Measurements from ENCODE around the gene C19orf47.

The C19orf47 gene

GRCh38 chr19:40280608-40281221, 67.5 kb downstream of the C19orf47 start:
- DNase-seq: no peak

GRCh38 chr19:40279761-40280607, 68.2 kb downstream of the C19orf47 start:
- DNase-seq: no peak

- DNase-seq: no peak
Measured at GRCh38 chr19:40279120-40279551, 69.1 kb downstream of the C19orf47 start.

- DNase-seq: no peak
Measured at GRCh38 chr19:40278361-40279035, 69.7 kb downstream of the C19orf47 start.

- DNase-seq: no peak
Measured at GRCh38 chr19:40277356-40278059, 70.7 kb downstream of the C19orf47 start.

- DNase-seq: no peak
Measured at GRCh38 chr19:40274585-40275544, 73.3 kb downstream of the C19orf47 start.

- no peak for DNase-seq
Measured at GRCh38 chr19:40273469-40274360, 74.5 kb downstream of the C19orf47 start.

- no peak for DNase-seq
Measured at GRCh38 chr19:40272261-40272660, 75.9 kb downstream of the C19orf47 start.

GRCh38 chr19:40271706-40272105, 76.5 kb downstream of the C19orf47 start:
- DNase-seq: no peak

GRCh38 chr19:40270362-40271089, 77.7 kb downstream of the C19orf47 start:
- DNase-seq: no peak

Measured in NCI-H1092 treated with DMSO at 0.1 percent for 48 hours (cell line).